ENCODE data around the gene DYNC2H1. TPM values are rescaled to one million over a fixed set of nuclear protein-coding genes. Genes with fewer than 3 reads are reported as not detected.
A peak's percentile ranks its signal among the peaks of the same experiment; 100 is the strongest.

The DYNC2H1 gene
- total RNA-seq, 1 donor from 2014 or later = 17.2 TPM

DNA sequence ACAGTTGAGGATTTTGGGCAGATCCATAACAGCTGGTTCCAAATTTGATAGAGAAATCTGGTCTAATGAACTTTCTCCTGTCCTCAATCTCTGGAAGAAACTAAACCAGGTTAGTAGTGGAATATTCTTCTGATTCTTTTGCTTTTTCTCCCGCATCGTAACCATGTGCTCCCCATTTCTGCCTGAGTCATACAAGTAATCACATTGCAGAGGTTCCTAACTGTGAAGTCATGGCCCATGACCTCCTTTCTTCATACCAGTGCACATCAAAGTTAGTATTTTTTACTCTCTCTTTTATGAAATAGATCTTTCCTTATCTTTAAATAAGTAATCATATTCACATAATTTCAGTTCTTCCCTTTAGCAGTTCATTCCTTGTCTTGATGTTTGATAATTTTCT, 249.0 kb downstream of the DYNC2H1 start:
- DNase-seq (ENCODE audit: low read depth) (peak; percentile 70), FAIRE-seq (no peak)
- H3K4me1 Mint-ChIP-seq (ENCODE audit: low read depth, unreplicated experiment) = peaks cover 15% of the 10 kb centered on the region
- H3K4me3 Mint-ChIP-seq (ENCODE audit: unreplicated experiment) = no peak overlapping the region
- H3K36me3 Mint-ChIP-seq (ENCODE audit: low read depth, unreplicated experiment) = no peaks in the 10 kb centered on the region
- no peaks in the 10 kb centered on the region for H3K79me2 ChIP-seq (ENCODE audit: insufficient read depth, low read length)
- H3K36me3 ChIP-seq (ENCODE audit: insufficient read depth, low read length) = no peaks in the 10 kb centered on the region
- no peak overlapping the region for H3K27ac ChIP-seq (ENCODE audit: low read depth, low read length)
- H4K20me1 ChIP-seq (ENCODE audit: insufficient read depth, low read length) = no peaks in the 10 kb centered on the region
- H3K9ac ChIP-seq (ENCODE audit: low read length) = no peak overlapping the region
- H2AFZ ChIP-seq (ENCODE audit: low read depth, low read length) = no peak overlapping the region
- no peaks in the 10 kb centered on the region for H3K9me3 ChIP-seq (ENCODE audit: insufficient read depth, low read depth, low read length)
- H3K27me3 ChIP-seq (ENCODE audit: insufficient read depth, low read length) = no peaks in the 10 kb centered on the region
- H3K4me1 ChIP-seq (ENCODE audit: insufficient read depth, low read length) = no peaks in the 10 kb centered on the region
- TF ChIP-seq EZH2 (IDR thresholded peaks at IDR 0.05; ENCODE audit: insufficient read depth, low read length) = no peak
- TF ChIP-seq, protein P1, sequence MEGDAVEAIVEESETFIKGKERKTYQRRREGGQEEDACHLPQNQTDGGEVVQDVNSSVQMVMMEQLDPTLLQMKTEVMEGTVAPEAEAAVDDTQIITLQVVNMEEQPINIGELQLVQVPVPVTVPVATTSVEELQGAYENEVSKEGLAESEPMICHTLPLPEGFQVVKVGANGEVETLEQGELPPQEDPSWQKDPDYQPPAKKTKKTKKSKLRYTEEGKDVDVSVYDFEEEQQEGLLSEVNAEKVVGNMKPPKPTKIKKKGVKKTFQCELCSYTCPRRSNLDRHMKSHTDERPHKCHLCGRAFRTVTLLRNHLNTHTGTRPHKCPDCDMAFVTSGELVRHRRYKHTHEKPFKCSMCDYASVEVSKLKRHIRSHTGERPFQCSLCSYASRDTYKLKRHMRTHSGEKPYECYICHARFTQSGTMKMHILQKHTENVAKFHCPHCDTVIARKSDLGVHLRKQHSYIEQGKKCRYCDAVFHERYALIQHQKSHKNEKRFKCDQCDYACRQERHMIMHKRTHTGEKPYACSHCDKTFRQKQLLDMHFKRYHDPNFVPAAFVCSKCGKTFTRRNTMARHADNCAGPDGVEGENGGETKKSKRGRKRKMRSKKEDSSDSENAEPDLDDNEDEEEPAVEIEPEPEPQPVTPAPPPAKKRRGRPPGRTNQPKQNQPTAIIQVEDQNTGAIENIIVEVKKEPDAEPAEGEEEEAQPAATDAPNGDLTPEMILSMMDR (IDR thresholded peaks at IDR 0.05; ENCODE audit: insufficient read depth, low read depth, low read length) = no peak
- no peaks in the 10 kb centered on the region for H3K27me3 Mint-ChIP-seq (ENCODE audit: low read depth, unreplicated experiment)
- H3K4me2 ChIP-seq (ENCODE audit: low read length) = no peak overlapping the region
- no peak overlapping the region for H3K4me3 ChIP-seq (ENCODE audit: insufficient read depth, low read depth, low read length)
- H3K9me3 Mint-ChIP-seq (ENCODE audit: unreplicated experiment) = no peaks in the 10 kb centered on the region
- peak overlapping the region; percentile 97 for H3K27ac Mint-ChIP-seq (ENCODE audit: unreplicated experiment)

DNA sequence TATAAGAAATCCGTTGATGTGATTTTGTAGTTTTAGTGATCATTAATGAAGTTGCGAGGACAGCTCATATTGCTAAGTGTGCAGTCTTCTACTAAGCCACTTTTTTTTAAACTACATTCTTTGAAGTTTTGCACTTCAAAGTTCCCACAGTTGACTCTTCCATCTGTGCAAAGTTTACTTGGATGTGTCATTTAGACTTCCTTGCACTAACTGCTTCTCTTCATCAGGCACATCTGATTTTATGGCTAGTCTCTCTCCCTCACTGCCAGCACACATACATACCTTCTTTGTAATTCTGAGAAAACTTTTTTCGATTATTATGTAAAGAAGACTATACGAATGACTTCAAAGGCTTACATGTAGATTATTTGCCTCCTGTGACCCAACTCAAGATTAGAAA, 250.0 kb downstream of the DYNC2H1 start:
- H3K9ac ChIP-seq (ENCODE audit: low read length) = no peak overlapping the region
- H3K27me3 Mint-ChIP-seq (ENCODE audit: low read depth, unreplicated experiment) = no peaks in the 10 kb centered on the region
- no peak for TF ChIP-seq EZH2 (IDR thresholded peaks at IDR 0.05; ENCODE audit: insufficient read depth, low read length)
- TF ChIP-seq, protein P1 (IDR thresholded peaks at IDR 0.05; ENCODE audit: insufficient read depth, low read depth, low read length) = no peak
- H3K4me3 ChIP-seq (ENCODE audit: insufficient read depth, low read depth, low read length) = no peak overlapping the region
- H3K4me3 Mint-ChIP-seq (ENCODE audit: unreplicated experiment) = no peak overlapping the region
- H3K27ac Mint-ChIP-seq (ENCODE audit: unreplicated experiment) = peak overlapping the region; percentile 79
- H3K79me2 ChIP-seq (ENCODE audit: insufficient read depth, low read length) = no peaks in the 10 kb centered on the region
- H3K9me3 Mint-ChIP-seq (ENCODE audit: unreplicated experiment) = no peaks in the 10 kb centered on the region
- no peaks in the 10 kb centered on the region for H3K4me1 ChIP-seq (ENCODE audit: insufficient read depth, low read length)
- no peaks in the 10 kb centered on the region for H3K27me3 ChIP-seq (ENCODE audit: insufficient read depth, low read length)
- no peak for FAIRE-seq
- H3K36me3 ChIP-seq (ENCODE audit: insufficient read depth, low read length) = no peaks in the 10 kb centered on the region
- H3K4me1 Mint-ChIP-seq (ENCODE audit: low read depth, unreplicated experiment) = peaks cover 15% of the 10 kb centered on the region
- no peak overlapping the region for H2AFZ ChIP-seq (ENCODE audit: low read depth, low read length)
- H3K27ac ChIP-seq (ENCODE audit: low read depth, low read length) = no peak overlapping the region
- no peak overlapping the region for H3K4me2 ChIP-seq (ENCODE audit: low read length)
- peak; percentile 56 for DNase-seq (ENCODE audit: low read depth)
- H3K9me3 ChIP-seq (ENCODE audit: insufficient read depth, low read depth, low read length) = no peaks in the 10 kb centered on the region
- H3K36me3 Mint-ChIP-seq (ENCODE audit: low read depth, unreplicated experiment) = no peaks in the 10 kb centered on the region
- H4K20me1 ChIP-seq (ENCODE audit: insufficient read depth, low read length) = no peaks in the 10 kb centered on the region

DNA sequence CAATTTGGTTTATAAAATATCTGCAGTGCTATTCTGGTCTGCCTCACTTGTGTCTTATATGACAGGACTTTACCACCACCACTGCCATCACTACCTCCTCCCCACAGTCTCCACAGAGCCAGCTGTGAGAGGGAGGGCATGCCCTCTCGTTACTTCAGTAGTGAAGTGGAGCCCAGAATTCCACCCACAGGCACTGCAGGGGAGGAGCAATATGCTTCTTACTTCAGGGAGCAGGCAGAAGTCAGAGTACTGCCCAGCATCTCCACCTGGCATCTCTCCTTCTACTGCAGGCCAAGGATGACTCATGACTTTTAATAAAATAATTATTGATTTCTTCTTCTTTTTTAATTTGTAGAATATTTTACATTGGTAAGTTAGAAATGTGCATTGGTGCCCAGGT, 255.5 kb downstream of the DYNC2H1 start:
- Histone ChIP-seq H3K4me3 (ENCODE audit: insufficient read depth, low read depth, low read length) (no peak overlapping the region), H3K4me2 (ENCODE audit: low read length) (no peak overlapping the region), H3K36me3 (ENCODE audit: insufficient read depth, low read length) (no peaks in the 10 kb centered on the region), H3K9ac (ENCODE audit: low read length) (no peak overlapping the region), H3K4me1 (ENCODE audit: insufficient read depth, low read length) (no peaks in the 10 kb centered on the region), H3K27ac (ENCODE audit: low read depth, low read length) (no peak overlapping the region), H3K27me3 (ENCODE audit: insufficient read depth, low read length) (no peaks in the 10 kb centered on the region), H3K79me2 (ENCODE audit: insufficient read depth, low read length) (no peaks in the 10 kb centered on the region), H3K9me3 (ENCODE audit: insufficient read depth, low read depth, low read length) (no peaks in the 10 kb centered on the region), H4K20me1 (ENCODE audit: insufficient read depth, low read length) (no peaks in the 10 kb centered on the region), H2AFZ (ENCODE audit: low read depth, low read length) (no peak overlapping the region)
- no peak overlapping the region for H3K27ac Mint-ChIP-seq (ENCODE audit: unreplicated experiment)
- H3K9me3 Mint-ChIP-seq (ENCODE audit: unreplicated experiment) = no peaks in the 10 kb centered on the region
- H3K27me3 Mint-ChIP-seq (ENCODE audit: low read depth, unreplicated experiment) = no peaks in the 10 kb centered on the region
- DNase-seq (ENCODE audit: low read depth) = peak; percentile 14
- no peak for FAIRE-seq
- peaks cover 2% of the 10 kb centered on the region for H3K36me3 Mint-ChIP-seq (ENCODE audit: low read depth, unreplicated experiment)
- peaks cover 5% of the 10 kb centered on the region for H3K4me1 Mint-ChIP-seq (ENCODE audit: low read depth, unreplicated experiment)
- TF ChIP-seq EZH2 (IDR thresholded peaks at IDR 0.05; ENCODE audit: insufficient read depth, low read length) = no peak
- TF ChIP-seq, protein P1 (IDR thresholded peaks at IDR 0.05; ENCODE audit: insufficient read depth, low read depth, low read length) = no peak
- no peak overlapping the region for H3K4me3 Mint-ChIP-seq (ENCODE audit: unreplicated experiment)
